ENCODE measurements around the gene SPON1.

GRCh38 chr11:14253421-14253820 lies 290.9 kb downstream of the SPON1 start:
- TF ChIP-seq CTCF (IDR thresholded peaks at IDR 0.05): no peak
- no peak for TF ChIP-seq POLR2A (IDR thresholded peaks at IDR 0.05)
